Right hindlimb (tissue), 1 donor: Measurements from ENCODE around the gene ITGA8.
"Not testable (repeated sequence)": the region's sequence is repeated elsewhere in the genome, so short reads cannot be mapped to it uniquely, and the experiment has no call there.

Source experiments
- DNase-seq: peaks from one replicate; pipeline ENCODE4 v3.0.0-alpha.2; 2018

ITGA8 gene

DNA sequence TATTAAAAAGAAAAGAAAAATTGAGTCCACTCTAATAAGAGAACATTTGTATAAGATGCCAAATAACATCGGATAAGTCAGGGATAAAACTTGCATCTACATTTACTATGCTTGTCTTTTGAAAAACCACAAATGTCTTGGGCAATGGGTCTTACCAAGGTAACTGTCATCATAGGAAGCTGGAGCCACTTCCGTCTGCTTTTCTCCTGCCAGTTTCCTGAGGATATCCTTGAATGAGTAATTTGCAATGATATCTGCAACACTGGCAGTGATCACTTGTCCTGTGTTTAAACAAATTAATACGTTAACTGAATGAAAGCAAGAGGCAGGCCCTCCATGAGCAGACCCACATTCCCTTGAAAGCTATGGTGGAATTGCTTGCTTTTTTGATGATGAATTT is 47.3 kb downstream of the ITGA8 start:
- DNase-seq: no peak

DNA sequence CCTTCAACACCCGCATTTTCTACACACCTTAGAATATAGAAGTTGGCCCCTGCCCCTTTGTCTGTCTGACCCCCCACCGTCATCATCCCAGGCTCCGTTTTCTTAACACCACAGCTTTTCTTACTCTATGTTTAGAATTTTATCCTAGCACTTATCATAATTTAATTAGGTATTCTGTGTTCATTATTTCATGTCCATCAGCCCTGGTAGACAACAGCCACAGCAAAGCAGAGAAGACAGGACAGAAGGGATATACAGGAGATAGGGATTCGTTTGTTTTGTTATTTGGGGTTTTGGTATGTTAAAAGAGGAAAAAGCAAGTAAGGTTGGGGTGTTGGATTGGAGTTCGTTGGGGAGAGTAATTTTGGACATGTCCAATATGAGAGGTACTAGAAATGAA is 48.8 kb downstream of the ITGA8 start:
- no peak for DNase-seq

DNA sequence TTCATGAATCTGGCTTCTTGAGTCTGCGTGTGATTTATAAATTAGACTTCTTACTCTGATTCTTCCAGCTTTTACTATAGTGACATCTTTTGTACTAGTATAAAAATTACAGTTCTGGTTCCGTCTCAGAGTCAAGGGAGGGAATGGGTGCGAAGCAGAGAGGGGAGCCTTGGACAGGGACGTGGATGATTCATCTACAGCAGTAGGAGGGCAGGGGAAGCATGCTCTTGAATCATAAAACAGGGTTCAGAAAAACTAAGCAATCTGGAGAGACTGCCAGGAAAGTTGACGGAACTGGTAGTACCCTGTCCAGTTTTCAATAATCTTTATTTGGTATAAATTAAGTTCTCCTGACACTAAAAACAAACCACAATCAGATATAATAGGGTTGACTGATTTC is 58.1 kb downstream of the ITGA8 start:
- DNase-seq: no peak

DNA sequence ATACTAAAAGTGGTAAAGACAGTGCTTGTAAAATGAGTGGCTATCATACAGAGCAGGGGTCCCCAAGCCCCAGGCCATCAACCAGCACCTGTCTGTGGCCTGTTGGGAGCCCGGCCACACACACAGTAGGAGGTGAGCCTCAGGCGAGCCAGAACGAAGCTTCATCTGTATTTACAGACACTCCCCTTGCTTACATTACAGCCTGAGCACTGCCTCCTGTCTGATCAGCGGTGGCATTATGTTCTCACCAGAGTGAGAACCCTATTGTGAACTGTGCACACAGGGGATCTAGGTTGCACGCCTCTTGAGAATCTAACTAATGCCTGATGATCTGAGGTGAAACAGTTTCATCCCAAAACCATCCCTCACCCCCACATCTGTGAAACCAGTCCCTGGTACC is 58.7 kb downstream of the ITGA8 start:
- no peak for DNase-seq

DNA sequence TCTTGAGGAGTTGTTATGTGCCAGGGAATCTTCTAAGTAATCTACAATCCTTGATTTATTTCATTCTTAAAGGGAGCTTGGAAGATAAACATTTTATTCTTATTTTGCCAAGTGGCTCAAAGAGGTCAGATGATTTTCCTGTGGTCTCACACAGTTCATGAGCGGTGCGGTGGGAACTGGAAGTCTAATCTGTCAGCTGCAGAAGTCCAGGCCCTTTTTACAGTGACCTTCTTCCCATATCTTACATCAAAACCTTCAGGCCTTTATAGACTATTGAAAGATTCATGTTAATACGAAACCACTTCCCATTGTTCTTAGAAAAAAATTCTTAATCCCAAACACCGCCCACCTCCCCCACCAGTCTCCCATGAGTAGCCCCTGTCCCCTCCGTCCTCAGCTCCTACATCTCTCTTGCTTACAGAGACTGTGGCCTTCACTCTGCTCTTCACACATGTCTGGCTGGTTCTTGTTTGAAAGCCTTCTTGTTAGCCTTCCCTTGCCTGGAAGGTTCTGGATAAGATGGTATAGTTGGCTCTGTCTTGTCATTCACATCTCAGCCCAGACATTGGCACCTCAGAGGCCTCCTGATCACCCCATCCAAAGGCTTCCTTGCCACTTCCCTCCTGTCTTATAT is 61.5 kb downstream of the ITGA8 start:
- DNase-seq: no peak

DNA sequence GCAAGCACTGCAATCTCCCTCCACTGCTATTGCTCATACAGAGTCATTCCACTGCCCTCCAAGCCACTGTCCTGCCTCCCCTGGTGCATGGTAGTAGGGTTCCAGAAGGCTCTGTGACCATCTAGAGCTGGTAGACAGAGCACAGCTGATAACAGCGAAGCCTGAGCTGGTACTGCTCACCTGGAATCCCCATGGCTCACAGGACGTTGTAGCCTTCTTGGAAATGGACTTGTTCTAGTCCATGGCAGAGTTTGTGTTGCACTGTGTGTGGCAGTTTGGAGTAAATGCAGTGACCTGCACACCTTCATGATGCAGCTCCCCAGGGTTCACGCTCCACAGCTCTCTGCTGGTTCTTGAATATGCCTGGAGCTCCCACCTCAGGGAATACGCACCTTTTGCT is 67.0 kb downstream of the ITGA8 start:
- no peak for DNase-seq

DNA sequence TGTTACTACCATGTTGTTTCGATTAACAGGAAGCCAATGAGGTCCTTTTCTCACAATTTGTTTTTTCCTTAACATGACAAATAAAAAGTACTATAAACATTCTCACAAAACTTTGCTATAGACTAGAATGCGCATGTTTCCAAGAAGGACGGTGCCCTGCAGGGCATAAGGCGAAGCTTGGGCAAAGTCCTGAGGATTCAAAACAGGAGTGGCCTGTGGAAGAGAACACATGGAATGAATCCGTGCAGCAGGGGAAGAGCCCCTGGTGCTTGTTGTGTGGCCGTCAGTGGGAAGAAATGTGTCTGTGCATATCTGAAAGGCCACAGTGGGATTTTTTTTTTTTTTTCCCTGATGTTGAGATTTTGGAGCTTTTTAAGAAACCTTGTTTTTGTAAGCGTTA is 67.6 kb downstream of the ITGA8 start:
- DNase-seq: no peak

DNA sequence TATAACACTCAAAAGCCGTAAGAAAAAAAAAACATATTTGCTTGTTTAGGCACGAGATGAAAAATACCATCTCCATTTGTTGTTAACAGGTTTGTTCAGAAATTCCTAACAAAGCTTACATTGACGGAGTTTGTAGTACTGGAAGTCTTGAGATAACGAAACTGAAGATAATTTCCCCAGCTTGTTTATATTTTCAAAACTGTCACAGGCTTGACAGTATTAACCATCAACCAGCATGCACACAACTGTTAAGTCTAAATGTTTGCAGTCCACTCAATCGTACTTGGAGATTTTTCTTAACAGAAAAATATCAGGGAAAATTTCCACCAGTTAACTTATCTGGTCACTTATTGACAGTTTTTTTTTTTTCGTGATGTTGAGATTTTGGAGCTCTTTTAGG is 68.5 kb downstream of the ITGA8 start:
- DNase-seq: no peak

DNA sequence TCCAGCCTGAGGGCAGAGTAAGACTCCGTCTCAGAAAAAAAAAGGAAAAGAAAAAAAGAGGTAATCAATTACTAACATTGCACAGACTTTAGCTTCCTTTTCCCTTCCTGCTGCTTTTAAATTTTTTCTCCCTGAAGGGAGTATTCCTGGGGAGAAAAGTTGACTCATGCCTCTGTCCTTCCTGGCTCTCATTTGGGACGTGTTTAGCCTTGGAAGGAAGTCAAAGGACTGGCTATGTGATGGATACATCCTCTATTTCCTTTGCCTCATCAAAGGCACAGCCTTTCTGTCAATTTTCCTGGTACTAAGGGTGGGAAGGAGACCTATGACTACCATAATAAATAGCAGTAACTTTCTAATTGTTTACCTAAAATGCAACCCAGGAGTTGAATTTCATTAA is 77.6 kb downstream of the ITGA8 start:
- DNase-seq: no peak

DNA sequence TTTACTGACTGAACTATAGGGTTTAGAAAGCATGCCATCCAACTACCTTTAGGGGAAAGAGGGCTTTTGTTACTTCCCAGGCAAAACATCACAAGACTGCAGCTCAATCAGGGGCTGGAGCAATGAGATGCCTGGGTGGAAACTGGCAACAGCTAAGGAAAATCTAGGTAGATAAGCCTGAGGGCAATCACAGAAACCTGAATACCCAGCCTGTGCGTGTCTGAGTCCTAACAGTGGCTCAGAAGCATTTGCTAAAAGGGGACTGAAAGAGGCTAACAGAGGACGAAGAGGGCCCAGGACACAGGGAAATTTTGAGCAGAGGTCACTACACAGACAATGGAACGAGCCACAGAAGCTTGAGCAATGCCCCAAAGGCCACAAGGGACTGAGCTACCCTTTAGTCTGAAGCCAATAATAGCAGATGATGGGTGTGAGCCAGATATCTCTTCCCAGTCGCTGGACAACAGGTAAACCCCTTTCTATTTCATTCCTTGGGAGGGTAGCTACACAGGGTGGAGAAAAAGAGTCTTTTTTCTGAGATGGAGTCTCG is 79.1 kb downstream of the ITGA8 start:
- DNase-seq: no peak

DNA sequence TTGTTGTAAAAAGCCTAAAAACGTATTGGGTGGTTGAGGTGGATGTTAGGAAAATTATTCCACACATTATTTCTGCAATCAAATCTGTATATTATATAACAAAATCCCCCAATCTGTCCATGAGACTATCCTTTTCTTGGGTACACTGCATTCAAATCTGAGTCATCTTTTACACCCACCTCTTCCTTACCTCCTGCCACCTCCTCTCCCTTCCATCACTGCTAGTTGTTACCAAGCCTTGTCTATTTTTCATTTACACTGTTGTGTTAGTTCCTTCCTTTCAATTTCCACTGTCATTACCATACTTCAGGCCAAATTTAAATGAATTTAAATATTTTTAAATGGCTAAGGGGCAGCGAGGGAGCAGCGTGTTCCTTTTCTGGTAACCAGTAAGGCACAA is 83.3 kb downstream of the ITGA8 start:
- DNase-seq: no peak

DNA sequence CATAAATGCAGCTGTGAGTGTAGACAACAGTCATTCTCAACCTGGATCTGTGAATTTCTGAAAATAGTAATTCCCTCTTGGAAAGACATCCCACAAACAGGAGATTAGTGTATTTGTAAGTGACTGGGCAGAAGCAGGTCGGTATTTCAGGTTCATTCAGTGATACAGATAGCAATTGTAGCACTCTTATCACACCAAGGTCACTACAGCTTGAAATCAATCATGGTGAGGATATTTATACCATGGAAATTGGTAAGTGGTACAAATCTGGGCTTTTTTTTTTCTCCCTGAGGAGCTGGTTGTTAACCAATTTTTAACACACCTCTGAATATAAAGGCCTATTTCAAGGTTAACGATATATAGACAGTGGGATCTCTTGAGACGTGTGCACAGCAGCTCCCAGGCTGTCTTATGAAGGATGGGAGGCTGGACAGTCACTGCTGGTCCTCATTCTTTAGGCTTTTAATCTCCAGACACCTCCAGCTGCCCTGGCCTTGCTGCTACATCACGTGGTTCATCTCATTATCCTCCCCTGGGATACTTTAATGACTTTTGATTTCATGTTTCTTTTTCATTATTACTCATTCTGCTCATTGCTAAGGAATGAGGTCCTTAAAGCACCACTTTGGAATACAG is 87.1 kb downstream of the ITGA8 start:
- no peak for DNase-seq

DNA sequence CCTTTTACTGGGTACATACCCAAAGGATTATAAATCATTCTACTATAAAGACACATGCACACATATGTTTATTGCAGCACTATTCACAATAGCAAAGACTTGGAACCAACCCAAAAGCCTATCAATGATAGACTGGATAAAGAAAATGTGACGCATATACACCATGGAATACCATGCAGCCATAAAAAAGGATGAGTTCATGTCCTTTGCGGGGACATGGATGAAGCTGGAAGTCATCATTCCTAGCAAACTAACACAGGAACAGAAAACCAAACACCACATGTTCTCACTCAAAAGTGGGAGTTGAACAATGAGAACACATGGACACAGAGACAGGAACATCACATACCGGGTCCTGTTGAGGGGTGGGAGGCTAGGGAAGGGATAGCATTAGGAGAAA is 88.5 kb downstream of the ITGA8 start:
- not testable (repeated sequence) for DNase-seq

DNA sequence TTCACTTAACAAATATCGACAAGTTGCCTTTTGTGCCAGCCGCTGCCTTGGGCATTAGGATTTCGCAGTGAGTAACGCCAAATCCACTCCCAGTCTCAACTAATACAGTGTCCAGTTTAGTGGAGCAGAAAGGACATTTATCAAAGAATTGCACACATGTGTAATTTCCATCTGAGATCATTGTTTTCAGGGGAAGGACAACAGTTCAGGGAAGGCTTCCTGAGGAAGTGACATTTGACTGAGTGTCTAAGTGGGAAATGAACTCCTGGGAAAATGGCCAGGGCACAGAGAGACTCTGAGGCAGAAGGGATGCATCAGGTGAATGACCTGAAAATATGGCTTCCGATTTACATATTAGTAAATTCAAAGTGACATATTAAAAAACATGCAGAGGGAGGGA is 89.4 kb downstream of the ITGA8 start:
- DNase-seq: no peak

DNA sequence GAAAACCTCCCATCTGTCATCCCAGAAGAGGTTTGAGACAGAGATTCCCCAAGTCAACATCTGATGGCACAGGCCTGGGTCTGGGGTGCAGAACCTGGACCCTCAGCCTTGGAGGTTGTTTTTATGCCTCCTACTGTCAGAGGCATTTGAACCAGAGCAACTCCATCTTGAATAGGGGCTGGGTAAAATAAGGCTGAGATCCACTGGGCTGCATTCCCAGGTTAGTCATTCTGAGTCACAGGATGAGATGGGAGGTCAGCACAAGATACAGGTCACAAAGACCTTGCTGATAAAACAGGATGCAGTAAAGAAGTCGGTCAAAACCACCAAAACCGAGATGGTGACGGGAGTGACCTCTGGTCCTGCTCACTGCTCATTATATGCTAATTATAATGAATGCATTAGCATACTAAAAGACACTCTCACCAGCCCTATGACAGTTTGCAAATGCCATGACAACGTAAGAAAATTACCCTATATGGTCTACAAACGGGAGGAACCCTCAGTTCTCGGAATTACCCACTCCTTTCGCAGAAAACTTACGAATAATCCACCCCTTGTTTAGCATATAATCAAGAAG is 92.0 kb downstream of the ITGA8 start:
- no peak for DNase-seq

DNA sequence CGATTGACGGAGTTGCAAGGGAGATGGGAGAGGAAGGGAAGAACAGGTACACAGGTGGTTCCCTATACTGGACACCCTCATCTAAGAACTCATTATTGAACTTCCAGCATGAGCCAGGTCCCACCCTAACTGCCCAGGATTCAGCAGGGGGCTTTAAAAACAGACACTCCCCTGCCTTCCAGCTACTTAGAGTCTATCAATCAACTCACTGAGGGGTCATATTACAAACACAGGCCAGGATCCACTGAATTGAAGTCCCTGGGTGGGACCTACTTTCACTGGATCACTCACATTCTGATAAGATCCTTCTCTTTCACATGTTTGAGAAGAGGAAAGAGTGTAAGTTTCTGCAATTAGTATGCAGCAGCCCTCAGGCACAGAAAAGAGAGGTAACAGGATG is 92.8 kb downstream of the ITGA8 start:
- DNase-seq: no peak

DNA sequence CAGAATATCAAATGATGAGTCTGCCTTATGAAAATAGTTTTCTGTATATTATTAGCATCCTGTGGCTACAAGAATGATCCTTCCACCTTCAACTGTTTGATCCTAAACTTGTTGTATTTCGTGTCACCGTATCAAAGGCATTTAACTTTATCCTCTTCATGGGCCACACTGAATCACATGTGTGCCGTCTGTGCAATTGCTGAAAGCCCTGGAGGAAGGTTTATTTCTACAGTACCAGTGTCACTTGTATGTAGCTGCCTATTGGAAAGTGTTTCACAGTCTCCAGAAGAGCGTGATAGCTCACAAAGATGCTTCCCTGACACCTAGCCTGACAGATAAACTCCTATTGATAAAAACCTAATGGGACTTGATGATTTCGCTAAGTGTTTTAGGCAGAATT is 94.5 kb downstream of the ITGA8 start:
- no peak for DNase-seq

DNA sequence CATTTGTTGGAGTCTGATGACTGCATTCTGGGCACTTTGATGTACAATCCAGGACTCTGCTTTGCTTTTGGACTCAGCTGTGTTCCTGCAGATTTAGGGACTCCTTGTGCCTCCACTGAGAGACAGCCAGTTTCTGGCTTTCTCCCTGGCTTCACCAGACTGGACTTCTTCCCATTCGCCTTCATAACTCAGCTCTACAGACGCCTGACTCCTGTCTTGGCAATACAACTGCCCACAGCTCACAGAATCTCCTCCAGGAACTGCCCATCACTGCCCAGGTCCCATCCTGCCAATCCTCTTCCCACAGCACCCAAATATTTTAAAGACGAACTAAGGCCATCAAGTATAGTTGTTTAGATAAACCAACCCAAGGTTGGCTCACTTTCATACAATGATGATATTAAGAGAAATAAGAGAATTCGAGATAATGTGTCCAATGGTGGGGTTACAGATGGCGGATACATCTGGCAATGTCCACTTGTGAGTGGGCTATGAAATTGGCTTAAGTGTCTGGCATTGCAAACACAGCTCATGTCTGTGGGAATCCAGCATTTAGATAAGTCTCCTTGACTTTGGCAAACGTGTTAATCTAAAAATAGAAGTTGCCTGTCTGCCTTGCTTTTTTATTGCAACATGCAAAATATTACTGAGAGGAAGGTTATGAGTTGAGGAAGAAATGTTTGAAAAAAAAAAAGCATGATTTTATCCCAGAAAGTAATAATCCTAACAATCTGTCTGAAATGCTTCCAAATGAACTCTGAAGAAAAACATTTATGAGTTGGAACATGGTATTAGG is 95.1 kb downstream of the ITGA8 start:
- DNase-seq: no peak

DNA sequence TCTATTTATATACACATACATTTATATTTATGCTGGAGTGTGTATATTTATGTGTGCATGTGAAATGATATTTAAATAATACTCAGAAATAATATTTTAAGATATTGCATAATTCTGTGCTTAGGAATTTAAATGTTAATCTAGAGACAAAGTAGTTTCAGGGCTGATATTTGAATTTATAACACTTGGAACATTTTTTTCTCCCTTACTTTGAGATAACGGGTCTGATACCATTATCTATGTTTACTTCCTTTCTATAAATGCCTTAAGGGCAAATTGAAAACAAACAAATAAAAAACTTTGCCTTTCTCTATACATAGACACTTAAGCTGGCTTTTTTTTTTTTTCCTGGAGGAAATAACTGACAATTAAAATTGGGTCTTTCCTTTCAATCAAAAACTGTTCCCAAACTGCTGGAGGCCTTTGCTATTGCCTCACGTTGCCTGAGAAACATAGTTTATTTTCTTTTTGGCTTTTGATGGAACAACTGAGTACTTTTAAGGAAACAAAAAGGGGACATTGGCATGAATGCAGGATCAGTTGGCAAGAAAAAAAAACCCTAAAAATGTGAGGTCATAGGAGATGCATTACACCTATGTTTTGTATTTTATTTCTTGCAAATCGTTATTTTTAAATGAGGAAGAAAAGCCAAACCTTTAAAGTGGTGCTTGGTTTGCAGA is 98.7 kb downstream of the ITGA8 start:
- no peak for DNase-seq

DNA sequence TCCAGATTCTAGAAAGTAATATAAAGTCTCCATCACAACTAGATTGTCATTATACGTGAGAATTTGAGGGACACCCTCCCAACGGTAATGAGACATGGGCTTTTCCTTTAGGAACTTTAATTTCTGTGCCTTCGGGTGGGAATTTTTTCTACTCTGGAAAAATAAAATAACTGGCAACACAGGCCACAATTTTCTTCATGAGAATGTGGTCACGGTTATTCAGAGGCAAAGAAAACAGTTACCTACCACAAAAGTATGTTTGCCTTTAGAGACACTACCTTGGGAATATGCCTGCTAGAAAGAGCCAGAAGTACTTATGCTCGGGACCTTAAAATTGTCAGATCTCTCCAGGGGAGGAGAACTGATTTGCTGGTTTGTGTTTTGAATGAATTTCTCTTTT is 99.4 kb downstream of the ITGA8 start:
- DNase-seq: no peak

DNA sequence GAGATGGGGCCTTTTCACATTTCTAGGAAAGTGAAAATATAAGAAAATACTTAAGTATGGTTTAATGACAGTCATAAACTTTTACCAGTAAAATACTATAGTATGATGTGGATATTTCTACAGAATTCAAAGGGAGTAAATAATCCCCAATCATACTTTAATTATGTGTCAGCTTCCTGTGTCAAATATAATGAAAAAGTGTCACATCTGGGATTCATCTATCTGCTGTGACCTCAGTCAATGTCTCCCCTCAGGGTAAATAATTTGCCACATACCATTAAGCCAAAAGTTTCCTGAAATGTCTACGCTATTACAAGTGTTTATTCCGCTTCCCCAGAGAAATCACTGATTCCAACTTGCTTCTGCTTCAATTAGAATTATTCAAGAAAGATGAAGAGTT is 110.5 kb downstream of the ITGA8 start:
- no peak for DNase-seq

DNA sequence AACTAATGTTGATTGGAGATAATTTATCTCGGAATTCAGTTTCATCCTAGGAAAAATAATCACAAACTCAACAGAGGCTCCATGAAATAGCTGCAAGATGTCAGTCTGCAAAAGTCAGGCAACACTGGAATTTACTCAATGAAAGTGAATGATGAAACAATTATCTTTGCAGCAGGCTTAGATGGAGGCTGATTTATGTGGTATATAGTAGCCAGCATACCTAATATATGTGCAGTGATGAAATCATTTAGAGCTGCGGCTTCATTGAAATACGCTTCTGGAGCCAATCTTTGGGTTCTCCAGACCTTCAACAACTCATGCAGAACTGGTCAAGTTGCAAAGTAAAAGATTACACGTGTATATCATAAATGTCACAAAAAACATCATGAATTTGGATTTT is 113.3 kb downstream of the ITGA8 start:
- no peak for DNase-seq

DNA sequence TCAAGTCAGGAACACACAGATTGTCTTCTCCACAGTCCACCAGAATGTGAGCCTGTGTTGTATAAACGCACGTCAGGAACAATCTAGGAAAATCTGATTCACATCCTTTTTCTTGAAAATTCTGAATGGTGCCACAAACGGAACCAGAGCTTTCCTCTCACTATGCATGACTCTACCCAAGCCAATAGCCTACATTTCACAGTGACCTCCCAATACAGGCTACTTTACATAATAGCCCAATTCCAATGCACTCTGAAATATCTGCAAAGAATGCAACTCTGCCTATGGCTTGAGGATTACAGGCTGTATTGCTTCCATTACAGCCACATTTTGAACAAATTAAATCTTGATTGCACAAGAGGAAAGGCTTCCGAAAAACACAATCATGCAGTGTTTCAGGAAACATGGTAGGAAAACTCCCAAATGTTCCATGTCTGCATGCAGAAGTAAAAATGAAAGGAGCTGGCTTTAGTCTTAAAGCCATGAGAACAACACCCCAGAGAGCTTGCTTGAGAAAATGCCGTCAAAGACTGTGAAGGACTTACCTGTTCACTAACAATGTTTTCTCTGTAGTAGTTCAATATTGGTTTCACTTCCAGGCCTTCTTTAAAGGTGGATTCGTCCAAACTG is 113.9 kb downstream of the ITGA8 start:
- DNase-seq: no peak
